K562 (cell line): Measurements from ENCODE around the gene PIK3R5. TPM values are rescaled to one million over a fixed set of nuclear protein-coding genes. Genes with fewer than 3 reads are reported as not detected.

Experiments used
- ATAC-seq: fragments of 200-7000 bp; cut with Tn5 transposase; 3 replicates; pipeline ENCODE4 v1.9.1; 2020; ENCODE audit warnings: moderate library complexity
- BruUV-seq: library from RNA; stranded (reverse); fragments of 400-500 nt; replicated peaks from 2 replicates; lab custom pipeline; 2021; lab: Mats Ljungman, UMichigan
- CTCF ChIA-PET: fragments of 300-600 bp; formaldehyde crosslinking; extraction: SDS; loops from one replicate; lab custom pipeline; 2021; ENCODE audit warnings: low intra/inter-chr PET ratio; lab: Yijun Ruan, JAX
- POLR2A ChIA-PET: fragments of 300-600, 350-650 bp; sonication (Branson Sonifier 250); formaldehyde crosslinking; extraction: SDS; loops from one replicate; lab custom pipeline; 2021; ENCODE audit warnings: antibody characterized with exemption, inconsistent platforms; lab: Yijun Ruan, JAX
- DNase-seq, 4 experiments: peaks; one replicate each; pipeline versions ENCODE4 v3.0.0 to v3.0.0-alpha.2; 2011 to 2018; ENCODE audit warnings: low spot score in 3 of 4, mixed read lengths in 3 of 4; ENCODE audit errors: extremely low read depth in 1 of 4
- FAIRE-seq: peaks from 2 replicates; lab custom pipeline; 2011; peaks lifted over from hg19 to GRCh38; lab: Jason Lieb, UNC
- H2AFZ ChIP-seq: 2 replicates; pipeline ENCODE4 v1.6.0; 2011; ENCODE audit warnings: low read depth, low read length, control low read depth, inconsistent platforms
- H3K27ac ChIP-seq: fragments of 200-600 bp; 3 replicates; pipeline ENCODE4 v1.8.0; 2011; ENCODE audit warnings: low read depth, mild to moderate bottlenecking, control low read depth, inconsistent platforms, low read length, moderate library complexity, mixed read lengths; ENCODE audit errors: extremely low read depth
- H3K27me3 ChIP-seq, 2 experiments: fragments of 300-600 bp in 1 of 2; 2 replicates in 1 of 2; 3 replicates in 1 of 2; pipeline versions ENCODE4 v1.6.0 to v1.8.0; 2011; ENCODE audit warnings: inconsistent platforms in 2 of 2, low read length in 2 of 2, mild to moderate bottlenecking in 1 of 2, mixed read lengths in 1 of 2, moderate library complexity in 1 of 2; ENCODE audit not compliant: control insufficient read depth in 2 of 2, insufficient read depth in 2 of 2
- H3K36me3 ChIP-seq: fragments of 300-600 bp; 3 replicates; pipeline ENCODE4 v1.8.0; 2011; ENCODE audit warnings: mild to moderate bottlenecking, low read length, inconsistent platforms; ENCODE audit not compliant: control insufficient read depth, insufficient read depth
- H3K4me1 ChIP-seq, 2 experiments: fragments of 200-600 bp in 1 of 2; replicated peaks in 1 of 2; 2 replicates in 1 of 2; 3 replicates in 1 of 2; pipeline versions ENCODE4 v1.5.1 to v1.8.0; 2011; ENCODE audit warnings: inconsistent platforms in 2 of 2, low read length in 2 of 2, mild to moderate bottlenecking in 1 of 2, mixed read lengths in 1 of 2, moderate library complexity in 1 of 2; ENCODE audit not compliant: control insufficient read depth in 2 of 2, insufficient read depth in 2 of 2
- H3K4me2 ChIP-seq: 2 replicates; pipeline ENCODE4 v1.6.1; 2011; ENCODE audit warnings: low read length, control low read depth, inconsistent platforms, mixed read lengths; ENCODE audit not compliant: insufficient read depth
- H3K4me3 ChIP-seq: fragments of 200-600 bp; sonication (generic), shearing (Covaris generic); 2 replicates; pipeline ENCODE4 v1.5.1; 2016; ENCODE audit warnings: control low read depth, inconsistent platforms
- H3K79me2 ChIP-seq: fragments of 200-600 bp; 3 replicates; pipeline ENCODE4 v1.8.0; 2011; ENCODE audit warnings: low read length, inconsistent platforms; ENCODE audit not compliant: control insufficient read depth, insufficient read depth
- H3K9ac ChIP-seq, 2 experiments: 2 replicates each; pipeline versions ENCODE4 v1.6.0 to v1.6.1; 2011; ENCODE audit warnings: low read depth in 2 of 2, low read length in 2 of 2, control low read depth in 1 of 2, inconsistent platforms in 1 of 2, mild to moderate bottlenecking in 1 of 2, mixed read lengths in 1 of 2; ENCODE audit not compliant: insufficient read depth in 1 of 2
- H3K9me1 ChIP-seq: one replicate; pipeline ENCODE4 v1.6.0; 2011; ENCODE audit warnings: inconsistent platforms, mild to moderate bottlenecking, low read length, moderate library complexity; ENCODE audit not compliant: control insufficient read depth, insufficient read depth
- H3K9me3 ChIP-seq: replicated peaks from 2 replicates; pipeline ENCODE4 v1.5.1; 2011; ENCODE audit warnings: low read depth, low read length, inconsistent platforms; ENCODE audit not compliant: control insufficient read depth, insufficient read depth
- H4K20me1 ChIP-seq: replicated peaks from 2 replicates; pipeline ENCODE4 v1.6.1; 2011; ENCODE audit warnings: low read length, inconsistent platforms, mixed read lengths; ENCODE audit not compliant: control insufficient read depth, insufficient read depth
- CBX8 ChIP-seq: fragments of 200-600 bp; sonication (generic); IDR thresholded peaks from 2 replicates; pipeline ENCODE4 v1.6.1; 2012; ENCODE audit warnings: borderline replicate concordance, mixed run types, low read depth, mild to moderate bottlenecking, moderate library complexity, mixed read lengths, low read length, control low read depth, inconsistent platforms; ENCODE audit not compliant: poor library complexity, severe bottlenecking; ENCODE audit errors: extremely low read depth
- DDX20 ChIP-seq: fragments of 450-650 bp; IDR thresholded peaks from 2 replicates; pipeline ENCODE4 v1.6.1; 2016; ENCODE audit warnings: missing genetic modification characterization, low read depth, mild to moderate bottlenecking, missing compliant biosample characterization, moderate library complexity
- ETS2 ChIP-seq: IDR thresholded peaks from 2 replicates; pipeline ENCODE4 v1.6.1; 2016; ENCODE audit warnings: borderline replicate concordance, missing genetic modification characterization, mild to moderate bottlenecking, moderate library complexity, missing compliant biosample characterization; ENCODE audit not compliant: poor library complexity, severe bottlenecking
- EWSR1 ChIP-seq: fragments of 450-650 bp; IDR thresholded peaks from 2 replicates; pipeline ENCODE4 v1.6.1; 2018; ENCODE audit warnings: borderline replicate concordance, mild to moderate bottlenecking, low read depth, moderate library complexity; ENCODE audit not compliant: partially characterized antibody
- GTF2E2 ChIP-seq: fragments of 200-800 bp; sonication (Bioruptor generic); IDR thresholded peaks from 2 replicates; pipeline ENCODE4 v1.6.1; 2016; ENCODE audit warnings: missing genetic modification characterization, missing compliant biosample characterization
- MAX ChIP-seq: sonication (generic); formaldehyde crosslinking; IDR thresholded peaks from 2 replicates; pipeline ENCODE4 v1.9.0; 2022; ENCODE audit warnings: mild to moderate bottlenecking, missing genetic modification reagents
- MTA1 ChIP-seq: fragments of 450-650 bp; IDR thresholded peaks from 2 replicates; pipeline ENCODE4 v1.6.1; 2017; ENCODE audit warnings: borderline replicate concordance
- NFIX ChIP-seq: fragments of 250-450 bp; sonication (Bioruptor Pico); IDR thresholded peaks from 2 replicates; pipeline ENCODE4 v1.4.0; 2020; ENCODE audit warnings: low read depth, mild to moderate bottlenecking, moderate library complexity
- PCBP1 ChIP-seq: fragments of 200-400 bp; formaldehyde crosslinking; IDR thresholded peaks from 2 replicates; pipeline ENCODE4 v1.6.1; 2018; ENCODE audit warnings: mild to moderate bottlenecking, low read depth, low read length; ENCODE audit not compliant: poor library complexity, severe bottlenecking
- PPARD ChIP-seq: fragments of 250-450 bp; sonication (Bioruptor Pico); IDR thresholded peaks from 2 replicates; pipeline ENCODE4 v1.8.0; 2022; ENCODE audit warnings: inconsistent platforms, mild to moderate bottlenecking, moderate library complexity
- SIN3B ChIP-seq: fragments of 450-650 bp; IDR thresholded peaks from 2 replicates; pipeline ENCODE4 v1.6.1; 2017; ENCODE audit warnings: low read depth, mild to moderate bottlenecking, moderate library complexity
- SMARCE1 ChIP-seq: fragments of 450-650 bp; IDR thresholded peaks from 2 replicates; pipeline ENCODE4 v1.7.1; 2016; ENCODE audit warnings: mild to moderate bottlenecking
- THAP12 ChIP-seq: fragments of 250-450 bp; sonication (Bioruptor Pico); IDR thresholded peaks from 2 replicates; pipeline ENCODE4 v1.9.0; 2021; ENCODE audit warnings: mild to moderate bottlenecking, inconsistent platforms
- ZNF133 ChIP-seq: fragments of 250-450 bp; sonication (Bioruptor Pico); IDR thresholded peaks from 2 replicates; pipeline ENCODE4 v1.4.0; 2020; ENCODE audit warnings: mild to moderate bottlenecking
- ZNF668 ChIP-seq: fragments of 250-450 bp; sonication (Bioruptor Pico); IDR thresholded peaks from 2 replicates; pipeline ENCODE4 v1.8.0; 2022; ENCODE audit warnings: mild to moderate bottlenecking, inconsistent platforms
- WGBS: fragments of 100-300 bp; shearing (Covaris generic); methylation state at CpG from one replicate; pipeline ENCODE4 v1.1.6; 2016; ENCODE audit warnings: low coverage, mixed read lengths; ENCODE audit not compliant: insufficient coverage; ENCODE audit errors: missing lambda C conversion rate; 5-methylcytosine and 5-hydroxymethylcytosine counted together
- in situ Hi-C: fragments of 300-500 bp; cut with MboI; formaldehyde crosslinking; loops from 4 replicates; pipeline ENCODE4 v1.15.0; 2018; ENCODE audit warnings: inconsistent platforms, mixed read lengths
- intact Hi-C: fragments of 100-400 bp; cut with micrococcal nuclease; formaldehyde crosslinking; loops from 2 replicates; pipeline ENCODE4 v1.14.2; 2022
- polyA plus RNA-seq, 8 experiments: library from polyadenylated mRNA; depleted of rRNA in 4 of 8; stranded (reverse) in 5 of 8; unstranded in 3 of 8; fragments of >200 nt; fragmentation: Nextera tagmentation in 2 of 8; fragmentation: Illumina TruSeq in 1 of 8; extraction: Ambion mirVana in 2 of 8; extraction: Trizol in 1 of 8; gene quantifications; 2 replicates each; pipeline versions ENCODE4 v1.2.1 to v1.2.3, GENCODE V29; 2011 to 2014; ENCODE audit warnings: inconsistent platforms in 1 of 8, missing spikeins in 1 of 8
- total RNA-seq, 7 experiments: library from RNA; depleted of rRNA in 6 of 7; stranded (reverse); fragments of >200 nt in 6 of 7; fragmentation: Illumina TruSeq in 2 of 7; extraction: Trizol in 2 of 7; gene quantifications; 2 replicates each; pipeline versions ENCODE4 v1.2.1 to v1.2.3, GENCODE V29; 2011 to 2021; ENCODE audit warnings: low replicate concordance in 1 of 7

PIK3R5 gene
- total and polyA plus RNA-seq, 9 of the 15 experiments (the other 6 are each of a cell fraction or from before 2014, with no cell fraction given), result 0.01 to 0.38 TPM; not detected in 7

GRCh38 chr17:8849311-8850041 is 116.0 kb downstream of the PIK3R5 start:
- BruUV-seq, result no TSS peak
- ChIA-PET CTCF (no interaction called here), POLR2A (no interaction called here)
- H3K4me1 ChIP-seq, result no peaks in the 10 kb centered on the region
- H3K27ac ChIP-seq, result no peak overlapping the region
- no peak for FAIRE-seq
- H4K20me1 ChIP-seq, result no peaks in the 10 kb centered on the region
- no peaks in the 10 kb centered on the region for H3K79me2 ChIP-seq
- no peak overlapping the region for H3K4me3 ChIP-seq
- no peak for DNase-seq
- 3% methylated on average over 3 of the region's 4 CpGs for WGBS
- ATAC-seq, result no peak
- no peaks in the 10 kb centered on the region for H3K9me1 ChIP-seq
- no peak for TF ChIP-seq SMARCE1
- no peak for TF ChIP-seq ETS2
- TF ChIP-seq CBX8, result no peak
- TF ChIP-seq THAP12 (CRISPR knock-in tag), result no peak
- no peak for TF ChIP-seq MTA1
- no peak for TF ChIP-seq GTF2E2 (tag)
- no peak for TF ChIP-seq ZNF133 (CRISPR knock-in tag)
- TF ChIP-seq MAX (CRISPR knock-in tag), result no peak
- TF ChIP-seq PPARD (CRISPR knock-in tag), result no peak
- no peak for TF ChIP-seq PCBP1
- no peak for TF ChIP-seq NFIX (CRISPR knock-in tag)
- TF ChIP-seq EWSR1, result no peak
- TF ChIP-seq ZNF668 (CRISPR knock-in tag), result no peak
- TF ChIP-seq DDX20 (tag), result no peak
- TF ChIP-seq SIN3B, result no peak
- no peak overlapping the region for H3K4me2 ChIP-seq
- in situ Hi-C loops, result no loop called here
- no peaks in the 10 kb centered on the region for H3K36me3 ChIP-seq
- H3K27me3 ChIP-seq, result no peaks in the 10 kb centered on the region
- intact Hi-C loops, result no loop called here
- no peaks in the 10 kb centered on the region for H3K9me3 ChIP-seq
- no peak overlapping the region for H2AFZ ChIP-seq
- no peak overlapping the region for H3K9ac ChIP-seq
